Muscle of arm (tissue), 12 donors: Measurements from ENCODE around the gene CAPN2. TPM values are rescaled to one million over a fixed set of nuclear protein-coding genes. Genes with fewer than 3 reads are reported as not detected.

Source experiments
- DNase-seq: peaks from one replicate; pipeline ENCODE4 v3.0.0-alpha.2; 2013
- polyA plus RNA-seq, 12 donors: library from polyadenylated mRNA; unstranded; fragments of 120-200 nt; gene quantifications; one replicate each; pipeline ENCODE4 v1.2.1, GENCODE V29; 2013; ENCODE audit not compliant: insufficient read length in 12 of 12

The CAPN2 gene
- polyA plus RNA-seq, 12 donors, result 77.6 to 121 (median 103) TPM; not detected in 1

- no peak for DNase-seq
Measured at GRCh38 chr1:223820971-223821370, 108.6 kb downstream of the CAPN2 start.

GRCh38 chr1:223824287-223824686 lies 111.9 kb downstream of the CAPN2 start:
- no peak for DNase-seq

GRCh38 chr1:223824712-223825111 lies 112.4 kb downstream of the CAPN2 start:
- DNase-seq, result no peak

Other genes starting within 250 kb of the CAPN2 start
- 1 to 10 TPM in 1 of 12 donors, under 1 TPM in 9, not detected in 2; 0.18 to 8.2 (median 0.41) TPM for gene CAPN8, start 46.8 kb upstream of the CAPN2 start, polyA plus RNA-seq
- 10 to 100 TPM in 11 of 12 donors, not detected in 1; 21.9 to 58.4 (median 34.2) TPM for gene TP53BP2, start 133.4 kb downstream of the CAPN2 start, polyA plus RNA-seq